Common myeloid progenitor, CD34-positive (primary cell): Measurements from ENCODE around the gene FOXP4.

Experiments used
- CTCF ChIA-PET: fragments of 350-600 bp; sonication (Branson Sonifier 250); formaldehyde crosslinking; loops from one replicate; lab custom pipeline; 2021; ENCODE audit warnings: antibody characterized with exemption; lab: Charles Lee
- POLR2A ChIA-PET: fragments of 350-600 bp; sonication (Branson Sonifier 250); formaldehyde crosslinking; loops from one replicate; lab custom pipeline; 2021; ENCODE audit warnings: antibody characterized with exemption; lab: Charles Lee
- DNase-seq, 3 donors: peaks; one replicate each; pipeline versions ENCODE4 v3.0.0 to v3.0.0-alpha.2; 2013
- H3K27ac ChIP-seq, 2 experiments: 1 replicate in 1 of 2; 2 replicates in 1 of 2; pipeline ENCODE4 v1.7.0; 2013; ENCODE audit warnings: inconsistent platforms in 2 of 2, low read length in 2 of 2, mild to moderate bottlenecking in 2 of 2, low read depth in 1 of 2, moderate library complexity in 1 of 2; ENCODE audit not compliant: severe bottlenecking in 2 of 2, insufficient read depth in 1 of 2, poor library complexity in 1 of 2
- H3K27me3 ChIP-seq, 5 experiments: replicated peaks in 2 of 5; 1 replicate in 3 of 5; 2 replicates in 2 of 5; pipeline versions ENCODE4 v1.6.1 to v1.7.0; 2013; ENCODE audit warnings: low read length in 4 of 5, mild to moderate bottlenecking in 2 of 5, moderate library complexity in 2 of 5, inconsistent platforms in 1 of 5; ENCODE audit not compliant: insufficient read depth in 5 of 5, control insufficient read depth in 4 of 5
- H3K36me3 ChIP-seq, 4 experiments: 1 replicate in 2 of 4; 2 replicates in 2 of 4; pipeline versions ENCODE4 v1.6.1 to v1.7.0; 2013; ENCODE audit warnings: low read length in 3 of 4, control low read depth in 1 of 4, mild to moderate bottlenecking in 1 of 4; ENCODE audit not compliant: control insufficient read depth in 4 of 4, insufficient read depth in 4 of 4
- H3K4me1 ChIP-seq, 4 experiments: 1 replicate in 3 of 4; 2 replicates in 1 of 4; pipeline versions ENCODE4 v1.6.1 to v1.7.1; 2013; ENCODE audit warnings: low read length in 3 of 4, mild to moderate bottlenecking in 3 of 4, control low read depth in 1 of 4, inconsistent platforms in 1 of 4, moderate library complexity in 1 of 4; ENCODE audit not compliant: control insufficient read depth in 4 of 4, insufficient read depth in 4 of 4; ENCODE audit errors: control extremely low read depth in 1 of 4
- H3K4me3 ChIP-seq, 7 experiments: 1 replicate in 4 of 7; 2 replicates in 3 of 7; pipeline versions ENCODE4 v1.5.1 to v1.7.0; 2013; ENCODE audit warnings: mild to moderate bottlenecking in 7 of 7, low read length in 6 of 7, moderate library complexity in 6 of 7, inconsistent platforms in 2 of 7, low read depth in 2 of 7, control low read depth in 1 of 7; ENCODE audit not compliant: insufficient read depth in 4 of 7, control insufficient read depth in 1 of 7; ENCODE audit errors: extremely low read depth in 1 of 7
- H3K9me3 ChIP-seq, 5 experiments: 1 replicate in 4 of 5; 2 replicates in 1 of 5; pipeline versions ENCODE4 v1.6.1 to v1.7.1; 2013; ENCODE audit warnings: low read length in 4 of 5, mild to moderate bottlenecking in 2 of 5, inconsistent platforms in 1 of 5, low read depth in 1 of 5, moderate library complexity in 1 of 5; ENCODE audit not compliant: control insufficient read depth in 4 of 5, insufficient read depth in 2 of 5; ENCODE audit errors: control extremely low read depth in 1 of 5
- WGBS: methylation state at CpG from one replicate; pipeline ENCODE4 v1.1.5; 2013; ENCODE audit not compliant: insufficient coverage; 5-methylcytosine and 5-hydroxymethylcytosine counted together

The FOXP4 gene

GRCh38 chr6:41629128-41629527 is 82.9 kb downstream of the FOXP4 start:
- ChIA-PET CTCF (no interaction called here), POLR2A (no interaction called here)
- DNase-seq: no peak
- no CpG with 5 or more reads among the region's 2 CpGs for WGBS
- H3K27me3 ChIP-seq: no peaks in the 10 kb centered on the region
- no peaks in the 10 kb centered on the region for H3K36me3 ChIP-seq
- no peak overlapping the region for H3K4me3 ChIP-seq
- H3K27ac ChIP-seq: no peak overlapping the region
- no peaks in the 10 kb centered on the region for H3K9me3 ChIP-seq
- peaks cover 0 to 24% (median 9%) of the 10 kb centered on the region in 4 experiments for H3K4me1 ChIP-seq

- Histone ChIP-seq H3K27ac (no peak overlapping the region), H3K27me3 (no peaks in the 10 kb centered on the region), H3K4me3 (no peak overlapping the region), H3K36me3 (no peaks in the 10 kb centered on the region), H3K9me3 (no peaks in the 10 kb centered on the region), H3K4me1 (peaks cover 0 to 29% (median 17%) of the 10 kb centered on the region in 4 experiments)
- WGBS: 100% methylated on average over 4 of the region's 6 CpGs
- DNase-seq: no peak
- POLR2A ChIA-PET: no interaction called here
- CTCF ChIA-PET: interaction anchor here (0.7 to 1.7 kb wide), 2 partner anchors 54 to 60 kb away, joined by 3 to 5 read pairs; no protein-coding TSS in a partner anchor
Observed at GRCh38 chr6:41630069-41630468, 83.9 kb downstream of the FOXP4 start.

GRCh38 chr6:41630946-41631345 is 84.8 kb downstream of the FOXP4 start:
- POLR2A ChIA-PET: no interaction called here
- Histone ChIP-seq H3K9me3 (no peaks in the 10 kb centered on the region), H3K4me3 (no peak overlapping the region), H3K27ac (no peak overlapping the region), H3K4me1 (peaks cover 0 to 25% (median 21%) of the 10 kb centered on the region in 4 experiments), H3K36me3 (no peaks in the 10 kb centered on the region), H3K27me3 (peaks cover 0 to 1% (median 0%) of the 10 kb centered on the region in 5 experiments)
- WGBS: 96% methylated on average over 6 of the region's 8 CpGs
- no peak for DNase-seq
- CTCF ChIA-PET: interaction anchor here (1.7 kb wide), 1 partner anchor 53 kb away, joined by 5 read pairs; no protein-coding TSS in a partner anchor

- peak in 1 of 3 donors; percentile 13 for DNase-seq
Observed at GRCh38 chr6:41633056-41633634, 87.0 kb downstream of the FOXP4 start.

GRCh38 chr6:41634657-41635056 is 88.5 kb downstream of the FOXP4 start:
- Histone ChIP-seq H3K9me3 (no peaks in the 10 kb centered on the region), H3K27me3 (peaks cover 0 to 38% (median 13%) of the 10 kb centered on the region in 5 experiments), H3K4me3 (peak overlapping the region in 1 of 7 experiments; percentile 38), H3K27ac (no peak overlapping the region), H3K36me3 (no peaks in the 10 kb centered on the region), H3K4me1 (peaks cover 0 to 39% (median 34%) of the 10 kb centered on the region in 4 experiments)
- DNase-seq: peak; percentile 22 to 56 (median 44)
- ChIA-PET POLR2A (interaction anchor here (0.8 kb wide), 1 partner anchor 9 kb away, joined by 3 read pairs; no protein-coding TSS in a partner anchor), CTCF (interaction anchor here (1.1 to 1.6 kb wide), 3 partner anchors 16 to 49 kb away, joined by 3 to 4 read pairs (median 4); no protein-coding TSS in a partner anchor)
- WGBS: 13% methylated on average over 3 of the region's 4 CpGs

More at GRCh38 chr6:41633056-41633634, 87.0 kb downstream of the FOXP4 start:
- H3K4me1 ChIP-seq: peaks cover 0 to 26% (median 21%) of the 10 kb centered on the region in 4 experiments
- peaks cover 0 to 23% (median 5%) of the 10 kb centered on the region in 5 experiments for H3K27me3 ChIP-seq
- WGBS: 92% methylated on average over 2 of the region's 2 CpGs
- ChIA-PET POLR2A (interaction anchor here (0.7 kb wide), 1 partner anchor 22 kb away, joined by 3 read pairs; no protein-coding TSS in a partner anchor), CTCF (interaction anchor here (0.6 kb wide), 1 partner anchor 28 kb away, joined by 3 read pairs; no protein-coding TSS in a partner anchor)
- H3K4me3 ChIP-seq: no peak overlapping the region
- no peak overlapping the region for H3K27ac ChIP-seq
- H3K9me3 ChIP-seq: no peaks in the 10 kb centered on the region
- no peaks in the 10 kb centered on the region for H3K36me3 ChIP-seq

- Histone ChIP-seq H3K27me3 (peaks cover 0 to 45% (median 15%) of the 10 kb centered on the region in 5 experiments), H3K9me3 (no peaks in the 10 kb centered on the region), H3K27ac (no peak overlapping the region), H3K4me3 (no peak overlapping the region), H3K4me1 (peaks cover 0 to 39% (median 34%) of the 10 kb centered on the region in 4 experiments), H3K36me3 (no peaks in the 10 kb centered on the region)
- ChIA-PET CTCF (interaction anchor here (1.1 to 1.6 kb wide), 3 partner anchors 16 to 48 kb away, joined by 3 to 4 read pairs (median 4); no protein-coding TSS in a partner anchor), POLR2A (interaction anchor here (0.8 kb wide), 1 partner anchor 10 kb away, joined by 3 read pairs; no protein-coding TSS in a partner anchor)
- no peak for DNase-seq
- WGBS: 74% methylated on average over 5 of the region's 6 CpGs
Observed at GRCh38 chr6:41635365-41635764, 89.2 kb downstream of the FOXP4 start.

- Histone ChIP-seq H3K4me1 (peaks cover 0 to 39% (median 34%) of the 10 kb centered on the region in 4 experiments), H3K36me3 (no peaks in the 10 kb centered on the region), H3K27ac (no peak overlapping the region), H3K27me3 (peaks cover 0 to 58% (median 15%) of the 10 kb centered on the region in 5 experiments), H3K9me3 (no peaks in the 10 kb centered on the region), H3K4me3 (no peak overlapping the region)
- POLR2A ChIA-PET: no interaction called here
- CTCF ChIA-PET: no interaction called here
- DNase-seq: no peak
- WGBS: 61% methylated on average over 26 of the region's 31 CpGs
Observed at GRCh38 chr6:41636833-41637193, 90.6 kb downstream of the FOXP4 start.
